Activated T-cell treated with anti-CD3 and anti-CD28 coated beads for 1 hour (primary cell): ENCODE data around the gene GARIN3.

Source experiments
- DNase-seq: peaks from one replicate; pipeline ENCODE4 v3.0.0-alpha.2; 2020; ENCODE audit warnings: low read depth

Gene GARIN3

DNA sequence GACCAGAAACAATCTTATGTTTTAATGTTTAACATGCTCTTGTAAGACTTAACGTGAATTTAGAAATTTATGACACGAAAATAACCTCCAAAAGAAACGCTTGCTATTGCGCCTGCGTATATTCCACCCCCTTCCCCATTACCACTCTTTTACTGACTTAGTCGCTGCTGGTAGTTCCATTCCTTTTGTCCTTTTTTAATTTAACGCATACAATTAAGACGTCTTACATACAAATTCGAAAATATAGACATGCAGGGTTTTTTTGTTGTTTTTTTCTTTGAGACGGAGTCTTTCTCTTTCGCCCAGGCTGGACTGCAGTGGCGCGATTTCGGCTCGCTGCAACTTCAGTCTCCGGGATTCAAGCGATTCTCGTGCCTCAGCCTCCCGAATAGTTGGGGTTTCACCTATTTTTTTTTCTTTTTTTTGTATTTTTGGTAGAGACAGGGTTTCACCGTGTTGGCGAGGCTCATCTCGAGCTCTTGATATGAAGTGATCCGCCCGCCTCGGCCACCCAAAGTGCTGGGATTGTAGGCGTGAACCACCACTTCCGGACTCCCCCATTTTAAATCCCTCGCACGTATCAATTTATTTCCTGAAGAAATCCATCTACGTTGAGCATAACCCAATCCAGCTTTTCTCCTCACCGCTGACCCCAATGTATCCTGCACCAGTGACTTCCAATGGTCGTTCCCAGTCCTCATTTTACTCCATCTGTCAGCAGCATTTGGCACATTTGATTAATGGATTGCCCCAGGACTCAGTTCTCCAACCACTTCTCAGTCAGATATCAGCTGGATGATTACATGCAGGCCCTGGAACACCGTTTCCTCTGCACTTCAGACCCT is 22.7 kb downstream of the GARIN3 start:
- peak; percentile 21 for DNase-seq

DNA sequence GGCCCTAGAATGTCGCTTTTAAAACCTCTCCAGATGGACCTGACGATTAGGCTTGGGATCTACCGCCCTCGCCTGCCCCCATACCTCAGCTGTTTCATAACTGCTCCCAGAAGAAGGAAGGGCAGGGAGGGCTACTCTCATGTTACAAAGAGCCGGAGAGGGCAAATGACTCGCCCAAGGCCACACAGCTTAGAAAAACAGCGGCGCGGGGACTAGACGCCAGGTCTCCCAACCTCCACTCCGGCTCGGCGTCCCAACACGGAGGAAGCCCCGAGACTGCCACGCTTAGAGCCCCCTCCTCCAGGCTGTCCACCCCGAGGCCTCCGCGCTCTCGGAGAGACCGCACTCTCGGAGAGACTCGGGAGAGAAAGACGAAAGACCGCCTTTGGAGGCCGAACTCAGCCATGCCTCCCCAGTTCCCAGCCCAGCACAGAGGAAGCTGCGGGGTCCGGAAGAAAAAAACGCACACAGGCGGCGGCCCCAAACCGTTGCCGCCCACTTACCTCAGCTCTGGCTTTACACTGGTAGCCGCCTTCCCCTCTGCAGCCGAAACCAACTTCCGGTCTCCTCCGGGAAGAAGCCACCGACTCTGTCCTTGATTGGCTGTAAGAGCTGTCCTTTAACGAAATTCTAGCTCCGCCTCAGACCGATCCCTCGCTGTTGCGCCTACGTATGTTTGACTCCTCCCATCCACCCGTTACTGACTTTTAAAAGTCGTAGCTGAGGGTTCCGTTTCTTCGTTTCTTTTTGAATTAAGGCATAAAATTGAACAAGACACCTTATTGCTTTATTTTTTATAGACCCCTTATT is 23.5 kb downstream of the GARIN3 start, which contains the start of gene MED7:
Gene MED7 (minus strand): TSS at position 549 of the 810 bp plus-strand sequence. CDS start 3,434 bp downstream, outside the sequence.
- DNase-seq = peak; percentile 76

DNA sequence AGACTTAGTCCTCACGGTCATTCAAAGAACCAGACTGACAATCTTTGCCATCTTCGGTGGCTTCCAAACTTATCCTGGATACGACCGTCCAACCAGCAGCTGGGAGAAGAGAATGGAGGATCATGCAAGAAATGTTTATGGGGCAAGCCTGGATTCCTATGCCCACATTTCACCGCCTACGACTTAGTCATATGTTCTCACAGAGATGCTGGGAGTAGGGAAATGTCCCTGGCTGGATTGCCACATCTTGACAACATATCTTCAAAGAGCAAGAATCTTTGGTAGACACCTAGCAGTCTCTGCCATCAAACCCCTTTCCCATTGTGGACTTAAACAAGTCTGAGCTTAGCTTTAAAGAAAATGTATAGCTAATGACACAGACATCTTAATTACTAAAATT is 28.4 kb downstream of the GARIN3 start:
- no peak for DNase-seq

DNA sequence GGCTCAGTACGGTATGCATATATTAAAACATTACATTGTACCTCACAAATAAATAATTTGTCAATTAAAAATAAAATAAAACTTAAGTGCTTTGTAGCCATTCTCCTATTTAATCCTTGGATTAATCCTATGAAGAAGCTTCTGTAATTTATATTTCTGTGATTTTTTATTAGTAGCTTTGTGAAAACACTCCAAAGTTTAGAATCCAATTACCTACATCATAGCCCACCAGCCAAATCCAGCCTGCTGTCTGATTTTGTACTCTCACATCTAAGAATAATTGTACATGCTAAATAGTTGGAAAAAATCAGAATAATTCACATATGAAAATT is 33.8 kb downstream of the GARIN3 start:
- DNase-seq = no peak

DNA sequence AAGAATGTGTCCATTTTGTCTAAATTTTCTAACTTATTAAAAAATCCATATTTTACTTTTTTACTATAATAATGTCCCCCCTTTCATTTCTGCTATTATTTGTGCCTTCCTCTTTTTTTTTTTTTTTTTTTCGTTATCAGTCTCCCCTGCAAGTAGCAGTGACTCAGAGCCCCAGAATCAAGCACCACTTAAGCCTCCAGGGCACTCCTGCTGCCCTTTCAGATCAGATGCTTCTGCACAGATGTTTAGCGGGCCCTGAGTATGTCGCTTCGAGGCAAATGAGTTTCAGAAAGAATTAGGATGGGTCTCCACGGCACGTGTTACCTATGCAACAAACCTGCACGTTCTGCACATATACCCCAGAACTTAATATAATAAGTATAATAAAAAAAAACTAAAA is 35.1 kb downstream of the GARIN3 start:
- DNase-seq = no peak

DNA sequence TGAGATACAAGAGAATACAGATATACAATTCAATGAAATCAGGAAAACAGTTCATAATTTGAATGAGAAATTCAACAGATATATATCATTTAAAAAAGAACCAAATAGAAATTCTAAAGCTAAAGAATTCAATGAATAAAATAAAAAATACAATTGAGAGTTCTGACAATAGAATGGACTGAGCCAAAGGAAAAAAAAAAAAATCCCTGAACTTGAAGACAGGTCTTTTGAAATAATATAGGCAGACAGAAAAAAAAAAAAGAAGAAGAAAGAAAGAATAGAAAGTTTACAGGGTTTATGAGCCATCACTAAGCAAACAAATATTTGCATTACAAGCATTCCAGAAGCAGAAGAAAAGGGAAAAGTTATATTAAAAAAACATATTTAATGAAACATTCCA is 44.4 kb downstream of the GARIN3 start:
- no peak for DNase-seq

DNA sequence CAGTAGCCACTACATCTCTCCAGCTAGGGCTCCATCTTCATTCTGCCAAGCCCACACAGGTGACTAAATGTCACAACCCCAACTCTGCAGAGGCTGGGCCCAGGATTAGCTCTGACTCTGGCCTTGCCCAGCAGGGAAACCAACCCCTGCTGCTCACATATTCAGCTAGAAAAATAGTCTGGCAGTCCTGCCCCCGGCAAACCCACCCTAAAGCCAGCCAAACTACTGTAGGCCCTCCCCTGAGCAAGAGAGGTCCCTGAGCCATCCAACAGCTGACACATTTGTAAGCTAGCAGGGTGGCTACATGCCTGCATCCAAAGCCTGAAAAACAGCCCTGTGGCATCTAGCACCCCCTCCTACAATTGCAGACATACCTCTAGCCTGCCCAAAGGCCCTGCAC is 46.0 kb downstream of the GARIN3 start:
- DNase-seq = no peak

DNA sequence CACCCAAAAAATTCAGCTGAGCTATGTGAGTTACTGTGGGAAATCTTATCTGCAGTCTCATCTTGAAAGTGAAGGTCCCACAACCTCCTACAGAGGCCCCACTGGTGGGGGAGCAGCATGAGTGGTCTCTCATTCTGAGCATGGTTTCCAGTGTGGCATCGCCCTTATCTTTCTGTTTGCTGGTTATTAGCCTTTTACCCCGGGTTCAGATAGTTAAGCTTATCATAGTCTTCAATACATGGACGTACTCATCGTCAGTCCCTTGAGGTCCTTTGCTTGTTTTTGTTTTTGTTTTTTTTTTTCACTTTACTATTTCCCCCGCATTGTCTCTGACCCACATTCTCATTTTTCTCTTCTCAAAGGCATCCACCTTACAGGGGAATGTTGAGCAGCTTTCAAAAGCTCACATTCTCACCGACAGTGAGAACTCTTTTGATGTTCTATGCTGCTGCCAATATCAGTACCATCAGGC is 49.5 kb downstream of the GARIN3 start:
- DNase-seq = no peak

DNA sequence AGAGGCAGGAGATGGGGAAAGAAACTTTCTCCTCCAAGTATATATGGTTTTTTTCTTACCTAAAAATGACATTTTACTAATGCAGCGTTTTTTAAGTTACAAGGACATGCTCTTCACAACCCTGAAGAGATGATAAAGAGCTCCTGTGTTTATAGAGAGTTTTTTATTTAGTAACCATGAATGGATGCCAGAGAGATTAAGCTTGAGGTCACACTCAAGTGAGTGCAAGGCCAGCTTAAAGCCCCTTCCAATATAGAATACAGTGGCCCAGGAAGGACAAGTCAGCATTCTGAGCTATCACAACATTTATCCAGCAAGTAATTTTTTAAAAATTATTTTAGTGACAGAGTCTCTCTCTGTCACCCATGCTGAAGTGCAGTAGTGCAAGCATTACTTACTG is 50.6 kb downstream of the GARIN3 start:
- no peak for DNase-seq

DNA sequence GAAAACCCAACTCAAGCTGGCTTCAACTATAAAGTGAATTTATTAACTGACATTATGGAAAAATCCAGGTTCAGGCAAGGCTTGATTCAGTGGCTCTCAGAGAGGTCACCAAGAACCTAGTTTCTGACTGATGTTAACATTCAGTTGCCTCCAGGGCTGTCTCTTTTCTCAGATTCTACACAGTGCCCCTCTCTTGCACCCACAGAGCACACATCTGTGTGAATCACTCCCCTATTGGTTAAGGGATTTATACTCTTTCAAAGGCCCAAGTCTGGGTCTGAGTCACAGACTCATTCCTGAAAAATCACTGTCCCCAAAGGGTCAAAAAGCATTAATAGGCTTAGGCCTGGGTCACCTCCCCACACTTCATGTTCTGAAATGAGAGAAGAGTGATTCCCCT is 51.1 kb downstream of the GARIN3 start:
- DNase-seq = no peak

DNA sequence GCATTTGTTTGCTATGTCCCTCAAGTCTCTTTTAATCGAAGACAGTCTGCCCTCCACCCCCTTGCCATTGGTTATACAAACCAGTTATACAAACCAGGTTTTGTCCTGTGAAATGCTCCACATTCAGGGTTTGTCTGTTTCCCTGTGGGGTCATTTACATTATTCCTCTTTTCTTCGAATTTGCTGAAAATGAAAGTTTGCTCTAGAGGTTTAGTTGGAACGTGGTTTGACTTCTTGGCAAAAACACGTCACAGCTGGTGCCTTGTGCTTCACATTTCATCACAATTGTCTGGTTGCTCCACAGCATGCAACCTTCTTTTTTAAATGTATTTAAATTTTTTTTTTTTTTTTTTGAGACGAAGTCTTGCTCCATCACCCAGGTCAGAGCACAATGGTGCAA is 53.1 kb downstream of the GARIN3 start:
- no peak for DNase-seq
